AG08395 (cell line): Measurements from ENCODE around the gene PDZK1IP1.
"Not testable (repeated sequence)": the region's sequence is repeated elsewhere in the genome, so short reads cannot be mapped to it uniquely, and the experiment has no call there.

Experiments
- DNase-seq: peaks from one replicate; pipeline ENCODE4 v3.0.0; 2012; ENCODE audit warnings: mixed read lengths, low spot score

PDZK1IP1 gene

DNA sequence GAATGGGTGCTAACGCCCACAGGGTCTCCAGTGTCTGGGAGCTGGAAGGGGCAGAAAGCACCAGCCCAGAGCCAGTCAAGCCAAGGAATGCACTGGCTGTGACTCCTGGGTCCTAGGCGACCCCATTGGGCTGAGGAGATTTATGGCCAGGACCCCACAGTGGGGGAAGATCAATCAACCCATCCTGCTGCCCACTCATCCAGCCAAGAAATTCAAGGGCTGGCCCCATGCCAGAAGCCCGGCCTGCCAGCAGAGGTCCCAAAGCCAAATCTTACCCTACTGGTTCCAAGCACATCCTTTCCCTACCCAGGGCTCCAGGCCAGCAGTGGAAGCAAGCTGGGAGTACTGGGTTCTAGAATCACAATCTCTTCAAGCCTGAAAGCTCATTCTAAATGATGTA is 6.8 kb upstream of the PDZK1IP1 start:
- DNase-seq: no peak

DNA sequence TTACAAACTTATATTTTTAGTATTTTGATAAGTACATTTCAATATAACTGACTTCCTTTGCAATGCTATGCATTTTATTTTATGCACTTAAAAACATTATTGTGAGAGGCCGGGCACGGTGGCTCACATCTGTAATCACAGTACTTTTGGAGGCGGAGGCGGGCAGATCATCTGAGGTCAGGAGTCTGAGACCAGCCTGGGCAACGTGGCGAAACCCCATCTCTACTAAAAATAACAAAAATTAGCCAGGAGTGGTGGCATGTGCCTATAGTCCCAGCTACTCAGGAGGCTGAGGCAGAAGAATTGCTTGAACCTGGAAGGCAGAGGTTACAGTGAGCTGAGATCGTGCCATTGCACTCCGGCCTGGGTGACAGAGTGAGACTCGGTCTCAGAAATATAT is 6.1 kb upstream of the PDZK1IP1 start:
- DNase-seq: not testable (repeated sequence)

DNA sequence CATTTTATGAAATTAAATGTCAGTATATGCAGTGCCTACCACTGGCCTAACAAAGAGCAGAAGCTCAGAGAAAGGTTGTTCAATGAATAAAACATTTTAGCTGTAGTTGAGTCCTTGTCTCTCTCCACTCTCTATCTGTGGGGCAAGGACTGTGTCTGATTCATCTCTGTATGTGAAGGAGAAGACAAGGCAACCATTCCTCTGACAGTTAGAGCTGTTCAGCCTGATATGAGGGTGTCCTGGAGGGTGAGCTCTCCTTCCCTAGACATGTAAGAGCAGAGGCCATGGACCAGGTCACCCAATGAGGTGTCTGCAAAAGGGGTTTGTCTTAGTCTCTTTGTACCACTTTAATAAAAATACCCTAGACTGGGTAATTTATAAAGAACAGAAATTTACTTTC is 4.5 kb upstream of the PDZK1IP1 start:
- DNase-seq: no peak

DNA sequence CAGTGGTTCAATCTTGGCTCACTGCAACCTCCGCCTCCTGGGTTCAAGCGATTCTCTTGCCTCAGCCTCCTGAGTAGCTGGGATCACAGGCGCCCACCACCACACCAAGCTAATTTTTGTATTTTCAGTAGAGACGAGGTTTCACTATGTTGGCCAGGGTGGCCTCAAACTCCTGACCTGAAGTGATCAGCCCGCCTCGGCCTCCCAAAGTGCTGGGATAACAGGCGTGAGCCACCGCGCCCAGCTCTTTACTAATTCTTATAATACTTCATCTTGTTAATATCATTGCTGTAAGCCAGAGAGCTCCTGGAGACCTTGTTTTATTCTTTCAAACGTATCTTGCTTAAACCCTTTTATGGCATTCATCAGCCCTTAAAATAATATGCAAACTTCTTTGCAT is 3.7 kb upstream of the PDZK1IP1 start:
- DNase-seq: not testable (repeated sequence)

DNA sequence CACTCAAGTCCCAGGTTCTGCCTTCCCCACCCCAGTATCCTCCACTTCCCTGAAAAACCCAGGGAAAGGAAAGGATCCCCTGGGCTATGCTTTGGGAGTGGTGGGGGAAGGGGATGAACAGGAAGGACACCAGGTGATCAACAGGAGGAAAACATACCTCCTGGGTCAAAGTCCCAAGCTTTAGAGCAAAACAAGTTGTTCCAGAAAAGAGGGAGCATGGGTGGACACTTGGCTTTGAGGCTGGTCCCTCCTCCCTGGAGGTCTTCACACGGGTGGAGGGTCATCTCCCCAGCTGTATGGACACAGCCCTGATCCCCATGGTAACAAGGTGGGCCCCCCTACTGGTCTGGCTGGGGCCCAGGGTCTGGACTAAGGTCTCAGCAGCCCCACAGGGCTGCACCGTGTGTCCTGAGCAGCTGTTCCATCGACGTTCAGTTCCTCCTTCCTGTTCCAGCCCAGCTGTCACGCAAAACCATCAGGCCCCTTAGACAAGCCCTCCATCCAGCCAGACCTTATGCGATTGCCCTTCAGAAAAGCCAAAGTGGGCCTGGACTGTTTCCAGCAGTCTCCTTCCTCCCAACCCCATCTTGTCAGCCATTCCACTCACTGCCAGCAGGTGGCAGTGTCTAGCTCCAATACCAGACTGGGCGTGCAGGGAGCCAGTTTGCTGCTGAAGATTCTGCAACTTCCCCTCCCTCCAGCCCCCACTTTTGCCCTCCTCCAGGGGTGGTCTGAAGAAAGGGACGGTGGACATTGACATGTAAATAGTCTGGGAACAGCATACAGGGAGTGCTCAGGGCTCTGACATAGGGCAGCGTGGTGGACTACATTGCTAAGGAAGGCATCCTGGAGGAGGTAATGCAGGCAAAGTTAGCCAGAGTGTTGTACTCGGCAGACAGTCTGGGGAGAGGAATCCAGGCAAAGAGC is 2.9 kb upstream of the PDZK1IP1 start:
- peak; percentile 82 for DNase-seq

DNA sequence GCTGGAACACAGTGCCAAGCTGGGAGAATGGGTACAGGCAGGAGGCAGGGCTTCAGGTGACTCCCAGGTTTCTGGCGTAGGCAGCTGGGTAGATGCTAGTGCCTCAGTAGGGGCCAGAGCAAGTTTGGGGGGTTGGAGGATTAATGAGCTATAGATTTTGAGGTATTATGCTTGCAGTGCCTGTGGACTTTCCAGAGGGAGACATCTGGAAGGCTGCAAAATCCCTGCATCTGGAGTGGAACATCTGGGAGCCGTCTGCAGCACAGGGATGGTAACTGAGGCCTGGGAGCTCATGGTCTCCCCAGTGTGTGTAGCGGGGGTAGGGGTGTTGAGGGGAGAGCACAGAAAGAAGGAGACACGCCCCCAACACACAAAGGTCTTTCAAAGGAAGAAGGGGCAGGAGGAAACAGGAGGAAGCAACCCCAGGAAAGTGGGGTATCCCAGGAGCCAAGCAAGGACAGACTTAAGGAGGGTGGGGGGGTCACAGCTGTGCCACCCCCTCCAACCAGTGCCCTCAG is 2.2 kb upstream of the PDZK1IP1 start:
- no peak for DNase-seq

DNA sequence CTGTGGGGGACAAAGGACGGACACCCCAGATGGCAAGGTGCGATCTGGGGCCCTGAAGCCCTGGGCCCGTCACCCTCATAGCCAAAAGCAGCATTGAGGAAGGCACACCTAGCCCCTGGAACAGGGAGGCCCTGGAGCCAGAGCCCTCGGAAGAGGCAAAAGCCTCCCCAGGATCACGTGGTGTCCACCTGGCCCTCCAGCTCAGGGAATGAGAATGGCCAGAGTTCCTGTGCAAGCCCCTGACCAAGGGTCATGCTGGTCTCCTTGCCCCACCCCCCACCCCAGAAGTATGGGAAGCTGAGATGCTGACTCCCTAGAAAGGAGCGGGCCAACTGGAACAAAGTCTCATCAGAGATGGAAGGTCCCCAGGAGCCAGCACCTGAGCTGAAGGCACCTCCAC is 1.0 kb upstream of the PDZK1IP1 start:
- no peak for DNase-seq

DNA sequence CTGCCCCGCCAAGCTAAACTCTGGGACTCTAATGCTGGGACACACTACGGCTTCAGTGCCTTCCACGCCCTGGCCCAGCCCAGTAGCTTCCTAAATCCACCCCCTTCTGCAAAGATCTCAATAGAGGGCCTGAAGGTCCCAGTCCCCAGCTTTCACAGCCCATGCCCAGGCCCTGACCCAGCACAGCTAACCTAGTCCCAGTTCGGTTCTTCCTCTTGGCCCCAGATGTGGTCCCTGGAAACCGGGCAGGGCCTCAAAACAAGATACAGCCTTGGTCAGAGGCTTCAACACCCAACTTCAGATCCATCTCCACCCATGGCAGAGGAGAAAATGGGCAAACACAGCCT is 646 bp upstream of the PDZK1IP1 start:
- DNase-seq: no peak

DNA sequence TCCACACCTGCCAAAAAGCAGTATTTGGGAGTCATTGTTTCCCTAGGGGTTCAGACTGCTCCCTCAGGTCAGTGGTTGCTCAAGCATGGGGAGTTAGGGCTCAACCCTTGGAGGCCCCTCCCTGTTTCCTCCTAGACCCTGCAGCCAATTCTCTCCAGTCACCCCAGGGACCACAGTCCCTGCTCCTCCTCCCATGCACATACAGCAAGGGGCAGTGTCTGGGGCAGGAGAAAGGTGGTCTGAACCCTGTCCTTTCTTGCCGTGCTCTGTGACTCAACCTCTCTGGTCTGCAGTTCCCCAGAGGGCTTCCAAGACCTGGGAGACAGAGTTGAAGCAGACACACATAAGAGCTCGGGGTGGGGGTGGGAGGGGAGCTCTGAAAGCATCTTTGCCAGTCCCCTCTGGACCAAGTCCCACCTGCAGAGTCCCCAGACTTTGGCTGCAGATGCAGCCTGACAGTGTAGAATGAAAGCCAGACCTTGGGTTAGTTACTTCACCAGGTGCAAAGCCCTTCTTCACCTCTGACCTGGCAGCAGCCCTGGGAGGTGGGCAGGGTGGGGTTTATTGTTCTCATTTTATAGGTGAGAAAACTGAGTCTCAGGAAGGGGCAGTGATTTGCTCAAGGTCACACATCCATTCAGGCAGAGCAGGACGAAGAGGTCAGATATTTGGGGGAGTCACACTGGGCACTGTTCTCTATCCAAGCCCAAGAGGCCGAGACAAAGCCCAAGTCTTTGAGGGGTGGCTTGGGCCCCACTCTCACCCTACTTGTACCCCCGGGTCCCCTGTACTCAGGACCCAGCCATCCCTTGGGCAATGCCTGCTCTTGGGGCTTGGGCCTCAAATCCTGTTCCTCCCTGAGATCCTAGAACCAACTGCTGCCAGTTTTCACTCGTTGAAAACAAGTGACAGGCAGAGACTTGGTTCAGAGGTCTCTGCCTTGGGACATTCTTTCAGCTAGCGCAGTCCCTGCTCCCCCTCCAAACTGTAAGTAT is 748 bp downstream of the PDZK1IP1 start:
- DNase-seq: no peak

DNA sequence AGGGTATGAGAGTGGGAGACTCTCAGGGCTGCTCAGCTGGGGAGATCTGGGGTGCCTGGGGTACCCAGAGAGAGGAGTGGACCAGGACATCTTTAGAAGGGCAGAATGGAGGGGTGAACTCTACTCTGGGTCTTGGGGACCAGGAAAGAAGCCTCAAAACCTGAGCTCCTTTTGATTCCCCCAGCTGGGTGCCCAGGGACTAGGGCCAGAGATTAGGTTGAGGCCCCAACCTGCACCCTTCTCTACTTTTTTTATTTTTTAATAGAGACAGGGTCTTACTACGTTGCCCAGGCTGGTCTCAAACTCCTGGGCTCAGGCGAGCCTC is 1.9 kb downstream of the PDZK1IP1 start:
- DNase-seq: no peak

DNA sequence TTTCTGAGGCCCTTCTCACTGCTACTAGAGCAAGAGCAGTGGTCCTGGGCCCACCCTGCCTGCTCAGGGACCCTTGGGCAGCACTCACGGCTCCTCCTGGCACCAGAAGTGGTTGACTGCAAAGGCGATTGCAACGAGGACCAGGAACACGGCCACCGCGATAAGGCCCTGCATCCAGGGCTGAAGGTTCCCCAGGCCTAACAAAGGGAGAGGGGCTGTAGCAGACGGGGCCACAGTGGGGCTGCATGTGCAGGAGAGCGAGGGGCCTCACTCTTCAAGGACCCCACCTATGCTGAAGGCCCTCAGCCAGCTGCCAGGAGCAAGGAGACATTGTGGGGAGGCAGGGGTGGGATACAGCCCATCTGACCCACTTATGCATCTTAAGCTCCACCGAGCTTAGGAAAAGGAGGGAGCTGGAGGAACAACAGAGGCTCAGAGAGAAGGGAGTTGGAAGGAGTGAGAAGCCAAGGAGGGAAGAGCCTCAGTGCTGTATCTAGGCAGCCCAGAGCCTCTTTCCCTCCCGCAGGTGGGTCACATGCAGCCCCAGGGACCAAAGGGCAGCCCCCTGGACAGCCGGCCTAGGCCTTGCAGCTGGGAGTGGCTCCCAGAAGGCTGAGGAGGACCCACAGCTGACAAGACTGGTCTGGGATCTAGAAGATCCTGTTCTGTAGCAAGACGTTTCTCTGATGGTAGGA is 2.5 kb downstream of the PDZK1IP1 start:
- no peak for DNase-seq

DNA sequence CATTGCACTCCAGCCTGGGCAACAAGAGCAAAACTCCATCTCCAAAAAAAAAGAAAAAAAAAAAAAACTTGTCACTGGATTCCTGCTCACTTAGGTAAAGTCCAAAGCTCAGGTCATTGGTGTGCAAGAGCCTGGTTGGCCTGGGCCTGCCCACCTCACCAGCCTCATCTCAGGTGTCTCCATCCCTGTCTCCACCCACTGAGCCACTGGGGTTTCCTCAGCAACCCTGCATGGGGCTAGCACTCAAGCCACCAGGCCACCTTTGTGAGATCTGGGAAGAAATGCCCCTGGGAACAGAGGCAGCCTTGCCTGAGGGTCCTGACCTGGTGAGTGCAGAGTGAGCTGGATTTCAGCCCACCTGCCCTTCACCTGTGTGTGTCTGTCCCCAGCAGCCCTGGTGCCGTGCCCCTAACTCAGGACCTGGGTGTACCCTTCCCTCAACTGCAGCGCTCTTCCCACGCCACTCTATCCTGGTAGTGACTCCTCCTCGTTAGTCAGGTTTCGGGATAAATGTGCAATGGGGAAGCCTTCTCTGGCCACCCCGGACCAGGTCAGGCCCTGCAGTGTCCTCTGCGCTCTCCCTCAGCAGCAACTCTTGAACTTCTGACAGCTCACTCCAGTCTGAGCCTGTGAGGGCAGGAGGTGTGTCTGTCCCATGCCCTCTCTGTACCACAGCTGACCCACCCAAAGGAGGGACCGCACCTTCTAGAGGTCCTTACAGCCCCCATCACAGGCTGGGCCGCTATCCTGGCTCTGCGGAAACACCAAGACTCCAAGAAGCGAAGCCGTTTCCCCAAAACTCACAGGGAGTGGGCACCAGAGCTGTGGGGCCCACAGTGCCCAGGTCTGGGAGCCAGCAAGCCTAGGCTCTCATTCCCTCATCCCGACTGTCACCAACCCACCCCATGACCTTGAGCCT is 3.3 kb downstream of the PDZK1IP1 start:
- no peak for DNase-seq

DNA sequence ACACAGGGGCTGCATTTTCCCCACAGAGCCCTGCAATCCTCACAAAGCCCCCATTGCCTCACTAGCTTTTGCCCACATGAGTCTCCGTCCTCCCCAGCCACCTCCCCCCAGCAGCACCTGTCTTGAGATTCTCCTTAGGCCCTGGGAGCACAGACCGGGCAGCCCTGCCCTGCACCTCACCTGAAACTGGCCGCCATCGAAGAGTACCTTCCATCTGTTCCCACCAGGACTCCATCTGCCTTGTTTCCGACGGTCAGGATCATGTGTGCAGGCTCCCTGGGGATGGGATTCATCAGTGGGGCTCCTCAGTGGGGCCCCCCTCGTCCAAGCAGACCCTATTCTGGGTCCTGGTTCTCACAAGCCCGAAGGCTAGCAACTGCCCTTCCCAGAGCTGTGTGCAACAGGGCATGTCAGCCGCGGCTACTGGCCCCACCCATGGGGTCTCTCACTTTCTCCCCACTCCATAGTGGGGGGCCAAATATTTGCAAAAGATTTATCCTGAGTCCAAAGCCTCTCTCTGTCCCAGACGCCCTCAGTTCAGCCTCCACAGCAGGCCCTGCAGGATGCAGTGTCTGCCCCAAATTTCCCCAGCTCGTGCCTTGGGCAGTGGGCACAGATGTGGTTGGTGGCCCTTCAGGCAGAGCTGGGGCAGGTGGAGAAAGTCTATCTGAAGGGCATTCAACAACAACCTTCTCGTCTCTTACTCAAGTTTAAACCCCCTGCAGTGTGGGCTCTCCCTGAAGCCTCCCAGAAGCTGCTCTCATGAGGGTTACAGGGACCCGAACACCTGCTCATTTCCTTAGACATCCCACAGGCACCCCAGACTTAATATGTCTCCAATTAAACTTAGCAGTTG is 4.8 kb downstream of the PDZK1IP1 start:
- no peak for DNase-seq

DNA sequence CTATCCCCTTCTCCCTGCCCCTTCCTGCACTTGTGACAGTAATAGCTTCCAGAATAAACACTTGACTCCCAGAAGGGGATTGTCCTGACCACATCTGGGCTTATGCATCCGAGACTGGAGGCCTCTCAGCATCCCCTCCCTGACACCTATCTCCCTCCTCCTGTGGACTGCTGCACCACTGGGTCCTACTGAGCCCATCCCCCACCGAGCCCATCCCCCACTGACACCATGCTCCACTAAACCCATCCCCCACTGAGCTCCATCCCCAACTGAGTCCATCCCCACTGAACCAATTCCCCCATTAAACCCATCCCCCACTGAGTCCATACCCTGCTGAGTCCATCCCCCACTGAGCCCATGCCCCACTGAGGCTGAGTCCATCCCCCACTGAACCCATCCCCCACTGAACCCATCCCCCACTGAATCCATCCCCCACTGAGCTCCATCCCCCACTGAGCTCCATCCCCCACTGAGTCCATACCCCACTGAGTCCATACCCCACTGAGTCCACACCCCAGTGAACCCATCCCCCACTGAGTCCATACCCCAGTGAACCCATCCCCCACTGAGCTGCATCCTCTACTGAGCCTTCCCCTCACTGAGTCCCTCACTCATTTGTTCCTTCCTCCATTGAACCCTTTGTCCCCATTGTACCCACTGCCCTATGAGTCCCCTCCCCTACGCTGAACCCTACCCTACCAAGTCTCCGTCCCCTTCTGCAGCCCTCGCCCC is 5.6 kb downstream of the PDZK1IP1 start:
- DNase-seq: no peak

DNA sequence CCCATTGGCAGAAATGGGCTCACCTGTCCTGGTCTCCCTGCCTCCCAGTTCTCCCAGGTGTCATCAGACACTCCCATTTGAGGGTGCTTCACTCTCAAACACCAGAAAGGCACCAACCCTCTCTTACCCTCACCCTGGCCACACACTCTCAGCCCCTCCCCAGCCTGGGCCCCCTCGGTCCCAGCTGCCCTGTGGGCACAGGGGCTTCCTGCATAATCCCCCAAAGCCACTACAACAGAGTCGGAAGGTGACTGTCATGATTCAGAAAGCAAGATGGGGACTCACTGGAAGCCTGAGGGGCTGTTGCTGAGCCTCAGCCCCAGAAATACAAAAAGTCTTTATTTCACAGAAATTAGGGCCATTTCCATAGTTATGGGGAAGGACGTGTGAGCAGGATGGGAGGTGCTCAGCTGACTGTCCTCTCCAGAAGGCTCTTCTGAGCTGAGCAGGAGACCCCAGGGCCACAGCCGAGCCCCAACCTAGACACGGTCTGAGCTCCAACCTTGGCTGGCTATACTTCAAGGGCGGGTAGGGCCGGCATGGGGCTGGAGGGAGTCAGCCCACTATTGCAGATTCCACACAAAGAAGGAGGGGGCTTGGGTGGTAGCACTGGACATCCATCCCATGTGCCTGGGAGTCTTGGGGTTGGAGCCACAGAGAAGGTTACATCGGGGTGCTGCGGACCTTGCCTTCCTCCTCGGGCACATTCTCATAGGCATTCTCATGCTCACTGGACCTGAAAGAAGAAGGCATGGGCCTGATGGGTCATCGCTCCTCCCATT is 6.3 kb downstream of the PDZK1IP1 start:
- DNase-seq: no peak

DNA sequence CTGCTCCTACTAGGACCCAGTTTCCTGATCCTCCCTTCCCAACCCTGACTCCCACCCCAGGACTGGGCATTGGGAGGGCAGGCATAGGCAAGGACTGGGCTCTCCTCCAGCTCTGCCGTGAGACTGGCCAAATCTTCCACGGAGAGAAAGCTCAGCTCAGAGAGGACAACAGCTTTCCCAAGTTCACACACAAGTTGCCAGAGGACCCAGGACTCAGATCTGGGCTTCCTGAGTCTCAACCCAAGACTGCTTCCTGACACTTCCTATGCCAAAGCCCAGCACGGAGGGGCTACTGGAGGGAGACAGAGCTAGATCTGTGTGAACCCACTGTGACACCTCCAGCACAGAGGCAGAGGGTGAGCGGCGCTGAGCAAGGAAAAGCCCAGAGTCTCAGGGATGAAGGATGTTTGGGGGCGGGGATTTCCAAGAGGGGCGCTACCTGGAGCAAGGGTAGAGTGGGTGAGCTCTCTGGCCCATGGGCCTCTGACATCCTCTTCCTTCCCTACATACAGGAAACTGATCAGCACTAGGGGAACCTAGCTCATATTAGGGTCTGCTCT is 7.1 kb downstream of the PDZK1IP1 start:
- no peak for DNase-seq

DNA sequence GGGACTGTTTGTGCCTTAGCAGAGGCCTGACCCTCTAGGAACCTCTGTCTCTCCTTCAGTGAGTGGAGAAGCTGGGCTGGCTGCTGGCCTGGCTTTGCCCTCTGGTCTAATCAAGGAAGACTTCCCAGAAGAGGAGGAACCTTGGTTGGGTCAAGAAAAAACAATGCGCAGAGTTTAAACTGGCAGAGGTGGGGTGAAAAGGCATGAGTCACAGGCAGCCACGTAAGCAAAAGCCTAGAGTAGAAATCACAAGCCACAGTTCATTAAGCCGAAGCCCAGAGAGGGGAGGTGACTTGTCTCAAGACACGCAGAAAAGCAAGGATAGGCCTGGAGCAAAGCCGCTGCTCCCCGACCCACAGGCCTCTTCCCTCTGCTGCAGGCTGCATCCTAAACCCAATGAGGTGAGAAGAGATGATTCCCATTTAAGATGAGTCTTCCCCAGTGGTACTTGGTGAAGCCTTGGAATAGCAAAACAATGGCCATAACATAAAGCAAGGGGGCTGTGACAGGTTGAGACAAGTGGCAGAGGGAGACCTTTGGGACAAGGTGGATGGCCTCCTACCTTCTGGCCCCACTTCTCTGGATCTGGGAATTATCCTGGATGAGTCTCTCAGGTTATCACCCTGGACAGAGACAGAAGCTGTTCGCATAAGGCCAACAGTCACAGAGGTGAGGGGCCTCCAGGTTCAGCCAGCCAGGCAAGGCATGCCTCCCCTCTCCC is 7.7 kb downstream of the PDZK1IP1 start:
- DNase-seq: no peak
